Endothelial cell (in vitro differentiated cells): ENCODE results near the gene CD84. TPM values are rescaled to one million over a fixed set of nuclear protein-coding genes. Genes with fewer than 3 reads are reported as not detected.

Source experiments
- DNase-seq: peaks from one replicate; pipeline ENCODE4 v3.0.0; 2021; ENCODE audit warnings: low spot score
- H3K27ac Mint-ChIP-seq: one replicate; pipeline ENCODE4 v1.8.0; 2021; ENCODE audit warnings: mixed read lengths, inconsistent platforms; ENCODE audit not compliant: unreplicated experiment
- H3K27me3 Mint-ChIP-seq: one replicate; pipeline ENCODE4 v1.8.0; 2021; ENCODE audit warnings: mild to moderate bottlenecking, moderate library complexity, mixed read lengths, inconsistent platforms; ENCODE audit not compliant: unreplicated experiment
- H3K36me3 Mint-ChIP-seq: one replicate; pipeline ENCODE4 v1.8.0; 2021; ENCODE audit warnings: mild to moderate bottlenecking, low read depth, mixed read lengths, inconsistent platforms; ENCODE audit not compliant: unreplicated experiment
- H3K4me1 Mint-ChIP-seq: one replicate; pipeline ENCODE4 v1.8.0; 2021; ENCODE audit warnings: mild to moderate bottlenecking, mixed read lengths, inconsistent platforms; ENCODE audit not compliant: unreplicated experiment
- H3K4me3 Mint-ChIP-seq: one replicate; pipeline ENCODE4 v1.8.0; 2021; ENCODE audit warnings: mild to moderate bottlenecking, mixed read lengths, inconsistent platforms; ENCODE audit not compliant: unreplicated experiment
- H3K9me3 Mint-ChIP-seq: one replicate; pipeline ENCODE4 v1.8.0; 2021; ENCODE audit warnings: mixed read lengths, inconsistent platforms; ENCODE audit not compliant: unreplicated experiment
- total RNA-seq: library from RNA; stranded (reverse); fragmentation: NEBNext Ultra II Directional; extraction: Animal tissue kit (Norgen Biotek cat#: 25700); gene quantifications from one replicate; pipeline ENCODE4 v1.2.1, GENCODE V29; 2021; ENCODE audit not compliant: unreplicated experiment
- TF ChIP-seq, protein P1 (sequence below): fragments of 200-600 bp; sonication (generic); IDR thresholded peaks from one replicate; pipeline ENCODE4 v1.5.0; 2021; ENCODE audit warnings: antibody characterized with exemption; ENCODE audit not compliant: unreplicated experiment

The CD84 gene
- total RNA-seq, 1 donor from 2014 or later: not detected

GRCh38 chr1:160621633-160622413, 42.5 kb upstream of the CD84 start:
- peaks cover 3% of the 10 kb centered on the region for H3K36me3 Mint-ChIP-seq
- H3K4me1 Mint-ChIP-seq: peaks cover 9% of the 10 kb centered on the region
- peak overlapping the region; percentile 35 for H3K4me3 Mint-ChIP-seq
- DNase-seq: no peak
- TF ChIP-seq, protein P1, sequence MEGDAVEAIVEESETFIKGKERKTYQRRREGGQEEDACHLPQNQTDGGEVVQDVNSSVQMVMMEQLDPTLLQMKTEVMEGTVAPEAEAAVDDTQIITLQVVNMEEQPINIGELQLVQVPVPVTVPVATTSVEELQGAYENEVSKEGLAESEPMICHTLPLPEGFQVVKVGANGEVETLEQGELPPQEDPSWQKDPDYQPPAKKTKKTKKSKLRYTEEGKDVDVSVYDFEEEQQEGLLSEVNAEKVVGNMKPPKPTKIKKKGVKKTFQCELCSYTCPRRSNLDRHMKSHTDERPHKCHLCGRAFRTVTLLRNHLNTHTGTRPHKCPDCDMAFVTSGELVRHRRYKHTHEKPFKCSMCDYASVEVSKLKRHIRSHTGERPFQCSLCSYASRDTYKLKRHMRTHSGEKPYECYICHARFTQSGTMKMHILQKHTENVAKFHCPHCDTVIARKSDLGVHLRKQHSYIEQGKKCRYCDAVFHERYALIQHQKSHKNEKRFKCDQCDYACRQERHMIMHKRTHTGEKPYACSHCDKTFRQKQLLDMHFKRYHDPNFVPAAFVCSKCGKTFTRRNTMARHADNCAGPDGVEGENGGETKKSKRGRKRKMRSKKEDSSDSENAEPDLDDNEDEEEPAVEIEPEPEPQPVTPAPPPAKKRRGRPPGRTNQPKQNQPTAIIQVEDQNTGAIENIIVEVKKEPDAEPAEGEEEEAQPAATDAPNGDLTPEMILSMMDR: no peak
- peaks cover 3% of the 10 kb centered on the region for H3K27me3 Mint-ChIP-seq
- H3K9me3 Mint-ChIP-seq: no peaks in the 10 kb centered on the region
- H3K27ac Mint-ChIP-seq: no peak overlapping the region

GRCh38 chr1:160620942-160621632, 41.8 kb upstream of the CD84 start:
- Mint-ChIP-seq H3K4me1 (peaks cover 9% of the 10 kb centered on the region), H3K36me3 (peaks cover 3% of the 10 kb centered on the region), H3K9me3 (no peaks in the 10 kb centered on the region), H3K4me3 (no peak overlapping the region), H3K27me3 (peaks cover 3% of the 10 kb centered on the region), H3K27ac (no peak overlapping the region)
- DNase-seq: no peak
- TF ChIP-seq, protein P1: no peak

- TF ChIP-seq, protein P1: no peak
- H3K27ac Mint-ChIP-seq: no peak overlapping the region
- H3K9me3 Mint-ChIP-seq: no peaks in the 10 kb centered on the region
- peaks cover 3% of the 10 kb centered on the region for H3K36me3 Mint-ChIP-seq
- peaks cover 3% of the 10 kb centered on the region for H3K27me3 Mint-ChIP-seq
- no peak overlapping the region for H3K4me3 Mint-ChIP-seq
- peaks cover 9% of the 10 kb centered on the region for H3K4me1 Mint-ChIP-seq
- no peak for DNase-seq
These were observed 40.5 kb upstream of the CD84 start for GRCh38 chr1:160619742-160620277.

DNA sequence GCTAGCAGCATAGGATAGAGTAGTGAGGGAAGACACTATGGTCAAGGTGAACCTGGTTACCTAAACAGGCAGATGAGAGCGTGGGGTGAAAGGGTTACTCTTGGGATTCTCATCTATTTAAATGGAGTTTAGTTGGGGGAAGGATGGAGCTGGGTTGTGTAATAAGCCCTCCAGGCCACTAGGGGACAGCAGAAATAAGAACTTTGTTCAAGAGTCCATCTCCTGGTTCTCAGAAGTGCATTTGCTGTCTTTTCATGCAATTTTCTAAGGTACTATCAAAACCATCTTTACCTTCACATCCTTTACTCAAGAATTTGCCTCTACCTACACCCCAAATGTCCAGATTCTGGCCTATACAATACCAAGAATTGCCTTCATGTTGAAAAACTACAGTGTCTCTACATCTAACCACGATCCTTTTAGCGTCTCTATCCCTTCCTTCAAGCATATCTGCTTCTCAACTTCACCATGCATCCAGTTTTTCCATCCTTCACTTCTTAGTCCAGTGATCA, 39.5 kb upstream of the CD84 start:
- Mint-ChIP-seq H3K9me3 (no peaks in the 10 kb centered on the region), H3K27ac (no peak overlapping the region), H3K4me3 (no peak overlapping the region), H3K4me1 (peaks cover 9% of the 10 kb centered on the region), H3K36me3 (peaks cover 3% of the 10 kb centered on the region), H3K27me3 (peaks cover 3% of the 10 kb centered on the region)
- DNase-seq: no peak
- TF ChIP-seq, protein P1: peak; percentile 55
